Dendritic cell treated with granulocyte-macrophage colony-stimulating factor and Interleukin-4, amounts not matched to agents 40 ng/mL and 50 ng/mL, for 4 days (primary cell): ENCODE measurements around the gene FBXO17.
"Not testable (repeated sequence)": the region's sequence is repeated elsewhere in the genome, so short reads cannot be mapped to it uniquely, and the experiment has no call there.

Experiments used
- H3K27ac Mint-ChIP-seq: one replicate; pipeline ENCODE4 v1.8.0; 2022; ENCODE audit warnings: mild to moderate bottlenecking, mixed read lengths
- H3K27me3 Mint-ChIP-seq: one replicate; pipeline ENCODE4 v1.8.0; 2022; ENCODE audit warnings: mild to moderate bottlenecking, mixed read lengths
- H3K36me3 Mint-ChIP-seq: one replicate; pipeline ENCODE4 v1.8.0; 2022; ENCODE audit warnings: low read depth, mixed read lengths
- H3K4me1 Mint-ChIP-seq: one replicate; pipeline ENCODE4 v1.8.0; 2022; ENCODE audit warnings: low read depth, mixed read lengths
- H3K4me3 Mint-ChIP-seq: one replicate; pipeline ENCODE4 v1.8.0; 2022; ENCODE audit warnings: mild to moderate bottlenecking, moderate library complexity, mixed read lengths
- H3K9me3 Mint-ChIP-seq: one replicate; pipeline ENCODE4 v1.8.0; 2022; ENCODE audit warnings: mixed read lengths
- intact Hi-C: fragments of 100-400 bp; cut with micrococcal nuclease; formaldehyde crosslinking; loops from one replicate; pipeline ENCODE4 v1.15.0; 2022

FBXO17 gene

GRCh38 chr19:38944981-38945506, 30.5 kb downstream of the FBXO17 start:
- H3K4me3 Mint-ChIP-seq, result no peak overlapping the region
- intact Hi-C loops, result no loop called here
- no peaks in the 10 kb centered on the region for H3K9me3 Mint-ChIP-seq
- peaks cover 11% of the 10 kb centered on the region for H3K4me1 Mint-ChIP-seq
- H3K27ac Mint-ChIP-seq, result no peak overlapping the region
- H3K27me3 Mint-ChIP-seq, result peaks cover 27% of the 10 kb centered on the region
- no peaks in the 10 kb centered on the region for H3K36me3 Mint-ChIP-seq

- Mint-ChIP-seq H3K27me3 (peaks cover 21% of the 10 kb centered on the region), H3K4me3 (no peak overlapping the region), H3K27ac (no peak overlapping the region), H3K36me3 (no peaks in the 10 kb centered on the region), H3K9me3 (no peaks in the 10 kb centered on the region), H3K4me1 (peaks cover 12% of the 10 kb centered on the region)
- intact Hi-C loops, result no loop called here
Observed at GRCh38 chr19:38942471-38943181, 32.9 kb downstream of the FBXO17 start.

DNA sequence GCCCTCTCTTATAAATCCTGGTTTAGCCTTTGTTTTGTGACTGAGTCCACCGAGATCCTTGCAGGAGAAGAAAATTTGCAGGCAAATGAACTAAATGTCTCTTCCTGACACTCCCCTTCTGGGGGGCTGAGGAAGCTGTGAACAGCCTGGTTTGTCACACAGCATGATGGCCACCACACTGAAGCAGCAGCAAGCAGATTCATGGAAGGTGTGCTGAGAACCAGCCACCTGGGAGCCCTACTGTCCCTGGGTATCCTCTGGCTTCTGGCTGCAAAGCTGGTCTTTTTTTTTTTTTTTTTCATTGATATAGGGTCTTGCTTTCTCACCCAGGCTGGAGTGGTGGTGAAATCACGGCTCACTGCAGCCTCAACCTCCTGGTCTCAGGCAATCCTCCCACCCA, 33.6 kb downstream of the FBXO17 start:
- peaks cover 12% of the 10 kb centered on the region for H3K4me1 Mint-ChIP-seq
- no peaks in the 10 kb centered on the region for H3K9me3 Mint-ChIP-seq

DNA sequence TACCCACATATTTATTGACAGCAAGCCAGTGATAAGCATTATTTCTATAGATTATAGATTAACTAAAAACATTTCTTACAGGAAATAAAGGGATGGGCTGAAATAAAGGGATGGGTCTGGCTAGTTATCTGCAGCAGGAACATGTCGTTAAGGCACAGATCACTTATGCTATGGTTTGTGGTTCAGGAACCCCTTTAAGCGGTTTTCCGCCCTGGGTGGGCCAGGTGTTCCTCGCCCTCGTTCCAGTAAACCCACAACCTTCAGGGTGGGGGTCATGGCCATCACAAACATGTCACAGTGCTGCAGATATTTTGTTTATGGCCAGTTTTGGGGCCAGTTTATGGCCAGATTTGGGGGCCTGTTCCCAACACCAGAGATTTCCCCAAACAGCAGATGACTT, 34.1 kb downstream of the FBXO17 start:
- intact Hi-C loops, H3K4me3 Mint-ChIP-seq, H3K36me3 Mint-ChIP-seq, H3K27ac Mint-ChIP-seq, H3K9me3 Mint-ChIP-seq: not testable (repeated sequence)
- peaks cover 12% of the 10 kb centered on the region for H3K4me1 Mint-ChIP-seq
- H3K27me3 Mint-ChIP-seq, result peaks cover 19% of the 10 kb centered on the region

More for the DNA sequence above, 33.6 kb downstream of the FBXO17 start:
- intact Hi-C loops, result no loop called here
- Mint-ChIP-seq H3K27me3 (peaks cover 19% of the 10 kb centered on the region), H3K36me3 (no peaks in the 10 kb centered on the region), H3K4me3 (no peak overlapping the region), H3K27ac (no peak overlapping the region)

DNA sequence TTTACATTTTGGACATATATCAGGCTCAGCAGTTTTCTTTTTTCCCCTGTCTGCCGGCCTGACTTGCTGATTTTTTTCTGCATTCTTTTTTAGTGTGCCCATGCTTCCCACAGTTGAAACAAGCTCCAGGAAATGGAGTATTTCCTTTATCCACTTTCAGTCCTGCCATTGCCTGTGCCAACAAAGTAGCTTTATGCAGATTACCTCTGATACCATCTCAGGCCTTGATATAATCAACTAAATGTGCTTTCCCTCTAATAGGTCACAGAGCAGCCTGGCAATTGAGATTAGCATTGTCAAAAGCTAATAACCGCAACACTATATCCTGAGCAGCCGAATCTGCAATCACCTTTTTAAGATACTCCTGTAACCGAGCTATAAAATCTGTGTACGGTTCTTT, 35.6 kb downstream of the FBXO17 start:
- H3K27me3 Mint-ChIP-seq, result peaks cover 17% of the 10 kb centered on the region
- no peak overlapping the region for H3K4me3 Mint-ChIP-seq
- no peak overlapping the region for H3K27ac Mint-ChIP-seq
- H3K9me3 Mint-ChIP-seq, result peaks cover 7% of the 10 kb centered on the region
- H3K36me3 Mint-ChIP-seq, result peaks cover 3% of the 10 kb centered on the region
- peaks cover 12% of the 10 kb centered on the region for H3K4me1 Mint-ChIP-seq
- intact Hi-C loops, result loop anchor here (10.0 kb wide), 1 partner anchor 395 kb away; no protein-coding TSS in a partner anchor

- H3K36me3 Mint-ChIP-seq, result peaks cover 51% of the 10 kb centered on the region
- H3K27ac Mint-ChIP-seq, result no peak overlapping the region
- H3K27me3 Mint-ChIP-seq, result no peaks in the 10 kb centered on the region
- intact Hi-C loops, result loop anchor here (5.0 to 10.0 kb wide), 3 partner anchors 206 to 531 kb away; partner anchors contain the start of gene FAM98C
- peaks cover 35% of the 10 kb centered on the region for H3K4me1 Mint-ChIP-seq
- H3K4me3 Mint-ChIP-seq, result no peak overlapping the region
- H3K9me3 Mint-ChIP-seq, result peaks cover 15% of the 10 kb centered on the region
Observed at GRCh38 chr19:38933544-38933943, 42.0 kb downstream of the FBXO17 start.

- Mint-ChIP-seq H3K27me3 (no peaks in the 10 kb centered on the region), H3K4me3 (no peak overlapping the region), H3K27ac (no peak overlapping the region), H3K4me1 (peaks cover 39% of the 10 kb centered on the region), H3K9me3 (peaks cover 15% of the 10 kb centered on the region), H3K36me3 (peaks cover 60% of the 10 kb centered on the region)
- intact Hi-C loops, result loop anchor here (5.0 to 10.0 kb wide), 3 partner anchors 205 to 530 kb away; partner anchors contain the start of gene FAM98C
Observed at GRCh38 chr19:38932425-38933179, 42.9 kb downstream of the FBXO17 start.

GRCh38 chr19:38931521-38931793, 44.1 kb downstream of the FBXO17 start:
- Mint-ChIP-seq H3K4me3 (peak overlapping the region; percentile 91), H3K27ac (peak overlapping the region; percentile 94), H3K9me3 (peaks cover 15% of the 10 kb centered on the region), H3K27me3 (no peaks in the 10 kb centered on the region), H3K36me3 (peaks cover 65% of the 10 kb centered on the region), H3K4me1 (peaks cover 39% of the 10 kb centered on the region)
- intact Hi-C loops, result loop anchor here (5.0 to 10.0 kb wide), 3 partner anchors 204 to 529 kb away; partner anchors contain the start of gene FAM98C

- peak within 1 kb of the TSS; percentile 91 for H3K4me3 Mint-ChIP-seq
- H3K4me1 Mint-ChIP-seq, result peaks cover 39% of the 10 kb centered on the region
- H3K9me3 Mint-ChIP-seq, result peaks cover 15% of the 10 kb centered on the region
- peak within 1 kb of the TSS; percentile 94 for H3K27ac Mint-ChIP-seq
- peaks cover 70% of the 10 kb centered on the region for H3K36me3 Mint-ChIP-seq
- intact Hi-C loops, result loop anchor here (1.0 to 10.0 kb wide), 4 partner anchors 32 to 529 kb away; partner anchors contain the start of genes FAM98C, NFKBIB and SIRT2
- H3K27me3 Mint-ChIP-seq, result no peaks in the 10 kb centered on the region
Observed at GRCh38 chr19:38930776-38931520, 44.6 kb downstream of the FBXO17 start, which contains the start of gene MRPS12. Gene MRPS12 (plus strand): TSS chr19:38930944. CDS start chr19:38931295, 351 bp downstream.

- H3K27ac Mint-ChIP-seq, result peak within 1 kb of the TSS; percentile 94
- peak within 1 kb of the TSS; percentile 91 for H3K4me3 Mint-ChIP-seq
- H3K36me3 Mint-ChIP-seq, result peaks cover 77% of the 10 kb centered on the region
- intact Hi-C loops, result loop anchor here (1.0 to 10.0 kb wide), 4 partner anchors 31 to 528 kb away; partner anchors contain the start of genes FAM98C, NFKBIB and SIRT2
- H3K9me3 Mint-ChIP-seq, result peaks cover 10% of the 10 kb centered on the region
- peaks cover 39% of the 10 kb centered on the region for H3K4me1 Mint-ChIP-seq
- H3K27me3 Mint-ChIP-seq, result no peaks in the 10 kb centered on the region
Observed at GRCh38 chr19:38929929-38930775, 45.4 kb downstream of the FBXO17 start, which contains the start of gene SARS2. Gene SARS2 (minus strand): TSS chr19:38930763. CDS start chr19:38930736, 27 bp downstream.

DNA sequence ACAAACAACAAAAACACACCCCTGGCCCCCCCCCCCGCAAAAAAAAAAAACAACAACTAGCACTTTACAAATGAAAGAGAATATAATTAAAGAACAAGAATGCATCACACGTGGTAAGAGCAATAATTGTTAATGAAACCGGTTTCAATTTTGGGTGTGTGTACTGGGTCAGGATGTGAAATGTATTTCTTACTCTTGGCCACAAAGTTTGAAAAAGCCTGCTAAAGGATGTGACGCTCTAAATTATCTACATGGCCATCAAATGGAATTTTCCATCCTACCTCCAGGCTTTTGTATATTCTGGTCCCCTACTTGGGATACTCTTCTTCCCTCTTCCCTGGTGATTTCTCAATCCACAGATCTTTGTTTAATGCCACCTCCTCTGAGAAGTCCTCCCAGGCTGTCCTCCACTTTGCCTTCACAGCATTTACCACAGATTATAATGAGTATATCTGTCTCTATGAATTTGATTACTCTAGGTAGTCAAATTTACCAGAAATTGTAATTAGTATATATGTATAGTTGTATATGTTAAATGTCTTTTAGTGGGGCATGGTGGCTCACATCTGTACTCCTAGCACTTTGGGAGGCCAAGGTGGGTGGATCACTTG, 47.0 kb downstream of the FBXO17 start:
- peaks cover 77% of the 10 kb centered on the region for H3K36me3 Mint-ChIP-seq

DNA sequence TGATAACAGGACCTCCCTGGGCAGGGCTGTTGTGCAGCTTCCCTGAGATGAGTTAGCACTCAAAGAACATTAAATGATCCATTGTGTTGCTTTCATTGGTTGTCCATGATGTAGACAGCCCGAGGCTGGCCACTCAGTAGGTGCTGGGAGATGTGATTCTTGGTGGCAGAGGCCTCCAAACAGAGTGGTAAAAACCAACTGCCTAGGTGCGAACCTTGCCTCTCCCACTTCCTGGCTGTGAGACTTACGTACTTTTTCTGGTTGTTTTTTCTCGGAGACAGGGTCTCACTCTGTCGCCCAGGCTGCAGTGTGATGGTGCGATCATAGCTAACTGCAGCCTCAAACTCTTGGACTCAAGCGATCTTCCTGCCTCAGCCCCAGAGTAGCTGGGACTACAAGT, 51.2 kb downstream of the FBXO17 start:
- H3K9me3 Mint-ChIP-seq, result no peaks in the 10 kb centered on the region
- intact Hi-C loops, result no loop called here
- peaks cover 47% of the 10 kb centered on the region for H3K36me3 Mint-ChIP-seq
- no peak overlapping the region for H3K4me3 Mint-ChIP-seq
- no peaks in the 10 kb centered on the region for H3K27me3 Mint-ChIP-seq
- H3K27ac Mint-ChIP-seq, result no peak overlapping the region
- H3K4me1 Mint-ChIP-seq, result peaks cover 11% of the 10 kb centered on the region

More for the DNA sequence above, 47.0 kb downstream of the FBXO17 start:
- intact Hi-C loops, result no loop called here
- no peaks in the 10 kb centered on the region for H3K27me3 Mint-ChIP-seq
- peaks cover 37% of the 10 kb centered on the region for H3K4me1 Mint-ChIP-seq
- H3K27ac Mint-ChIP-seq, result no peak overlapping the region
- H3K9me3 Mint-ChIP-seq, result no peaks in the 10 kb centered on the region
- no peak overlapping the region for H3K4me3 Mint-ChIP-seq
